T-helper 17 cell (primary cell): Measurements from ENCODE around the gene ATP2C1. TPM values are rescaled to one million over a fixed set of nuclear protein-coding genes. Genes with fewer than 3 reads are reported as not detected.

Experiments
- total RNA-seq, 4 donors: library from RNA in 2 of 4; stranded (reverse) in 2 of 4; gene quantifications; one replicate each; pipeline ENCODE4 v1.2.3 and lab custom pipeline; 2022 to 2026

ATP2C1 gene
- total RNA-seq, 2 donors from 2014 or later: 57.9 to 60.0 TPM

Other genes with a start within 250 kb of the ATP2C1 start
- gene PIK3R4, start 147.3 kb upstream of the ATP2C1 start, total RNA-seq: 10 to 100 TPM; 14.6 to 15.0 TPM
- gene ASTE1, start 132.7 kb downstream of the ATP2C1 start, total RNA-seq: 10 to 100 TPM; 24.3 to 24.4 TPM
- gene NEK11, start 132.8 kb downstream of the ATP2C1 start, total RNA-seq: 1 to 10 TPM; 6.4 to 9.7 TPM